Retinal pigment epithelial cell (primary cell): Measurements from ENCODE around the gene ALDH1L2.

Experiments used
- DNase-seq: peaks from one replicate; pipeline ENCODE4 v3.0.0-alpha.2; 2010; ENCODE audit warnings: low read depth
- H3K4me3 ChIP-seq: 2 replicates; pipeline ENCODE4 v1.5.1; 2011; ENCODE audit warnings: mild to moderate bottlenecking, low read length, control low read depth, moderate library complexity
- CTCF ChIP-seq: conservative IDR thresholded peaks from 2 replicates; pipeline ENCODE4 v1.5.1; 2011; ENCODE audit warnings: low read depth, low read length, control low read depth, inconsistent platforms

ALDH1L2 gene

GRCh38 chr12:105036937-105037649 lies 47.2 kb downstream of the ALDH1L2 start:
- no peak for DNase-seq
- no peak for TF ChIP-seq CTCF
- H3K4me3 ChIP-seq: no peak overlapping the region

- H3K4me3 ChIP-seq: no peak overlapping the region
- TF ChIP-seq CTCF: no peak
- no peak for DNase-seq
These were observed 50.4 kb downstream of the ALDH1L2 start for GRCh38 chr12:105033851-105034250.

DNA sequence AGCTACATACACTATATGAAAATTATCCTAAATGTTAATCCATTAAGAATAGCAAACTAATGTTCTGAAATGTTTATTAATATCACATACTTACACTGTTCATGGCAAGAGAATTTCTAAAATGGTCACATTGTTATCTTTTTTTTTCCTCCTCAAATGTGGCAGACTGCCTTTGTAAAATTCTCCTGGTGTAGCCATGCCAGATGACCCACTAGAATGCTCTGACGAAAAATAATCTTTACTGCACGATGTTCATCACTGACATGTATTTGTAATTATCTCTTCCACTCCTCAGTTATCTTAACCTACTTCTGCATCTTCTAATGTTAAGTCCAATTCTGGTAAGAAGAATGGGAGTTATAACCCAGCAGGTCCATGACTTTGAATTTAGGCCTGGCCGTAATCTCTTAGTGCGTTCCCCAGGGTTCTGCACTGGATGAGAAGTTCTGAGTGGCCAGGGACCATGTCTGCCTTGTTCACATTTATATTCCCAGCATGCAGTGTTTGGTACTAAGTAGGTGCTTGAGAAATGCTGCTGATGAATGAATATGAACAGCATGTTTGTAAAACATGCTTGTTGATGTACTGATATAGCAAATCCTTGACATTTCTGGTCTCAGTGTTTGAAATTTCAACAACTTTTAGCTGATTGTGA lies 51.4 kb downstream of the ALDH1L2 start:
- no peak for TF ChIP-seq CTCF
- H3K4me3 ChIP-seq: no peak overlapping the region
- DNase-seq: no peak

DNA sequence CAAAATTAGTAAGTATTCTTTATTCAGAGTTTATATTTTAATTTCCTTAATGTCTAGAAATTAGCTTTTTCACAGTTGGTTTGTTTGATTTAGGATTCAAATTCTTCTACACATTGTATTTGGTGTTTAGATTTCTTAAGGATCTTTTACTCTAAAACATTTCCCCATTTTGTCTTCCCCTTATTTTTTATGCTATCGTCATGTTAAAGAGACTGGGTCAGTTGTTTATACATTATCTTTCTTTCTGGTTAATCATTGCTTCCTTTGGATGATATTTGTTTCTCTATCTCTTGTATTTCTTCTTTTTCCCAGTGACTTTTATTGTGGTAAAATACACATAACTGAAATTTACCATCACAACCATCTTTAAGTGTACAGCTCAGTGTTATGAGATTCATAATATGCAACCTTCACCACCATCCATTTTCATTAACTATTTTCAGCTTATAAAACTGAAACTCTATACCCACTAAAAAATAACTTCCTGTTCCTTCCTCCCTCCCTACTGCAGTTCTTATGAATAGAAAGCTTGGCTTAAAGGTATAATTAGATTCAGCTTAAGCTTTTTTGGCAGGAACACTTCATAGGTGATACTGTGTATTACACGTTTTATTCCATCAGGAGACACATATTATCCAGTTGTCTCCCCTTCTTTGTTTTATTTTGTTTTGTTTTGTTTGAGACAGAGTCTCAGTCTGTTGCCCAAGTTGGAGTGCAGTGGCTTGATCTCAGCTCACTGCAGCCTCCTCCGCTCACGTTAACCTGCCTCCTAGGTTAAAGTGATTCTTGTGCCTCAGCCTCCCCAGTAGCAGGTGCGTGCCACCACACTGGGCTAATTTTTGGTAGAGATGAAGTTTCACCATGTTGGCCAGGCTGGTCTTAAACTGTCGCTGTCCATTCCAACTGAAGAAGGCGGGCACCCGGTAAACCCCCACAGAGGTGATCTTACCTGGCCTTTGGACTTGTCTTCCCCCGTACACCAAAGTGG lies 53.1 kb downstream of the ALDH1L2 start:
- no peak overlapping the region for H3K4me3 ChIP-seq
- no peak for TF ChIP-seq CTCF
- DNase-seq: no peak

- DNase-seq: no peak
- TF ChIP-seq CTCF: no peak
These were observed 57.8 kb downstream of the ALDH1L2 start for GRCh38 chr12:105026411-105026810.

GRCh38 chr12:105025890-105026289 lies 58.4 kb downstream of the ALDH1L2 start:
- peak; percentile 43 for DNase-seq

More at GRCh38 chr12:105026411-105026810, 57.8 kb downstream of the ALDH1L2 start:
- H3K4me3 ChIP-seq: no peak overlapping the region

More at GRCh38 chr12:105025890-105026289, 58.4 kb downstream of the ALDH1L2 start:
- no peak overlapping the region for H3K4me3 ChIP-seq
- TF ChIP-seq CTCF: no peak
